ENCODE results near the gene MKLN1. TPM values are rescaled to one million over a fixed set of nuclear protein-coding genes. Genes with fewer than 3 reads are reported as not detected.

Gene MKLN1
- polyA plus RNA-seq (2013, experiment 1 of 4): 28.0 TPM
- 29.9 TPM for polyA plus RNA-seq (2013, experiment 2 of 4)
- polyA plus RNA-seq (2013, experiment 3 of 4): 22.7 TPM
- polyA plus RNA-seq (2013, experiment 4 of 4): 28.7 TPM

DNA sequence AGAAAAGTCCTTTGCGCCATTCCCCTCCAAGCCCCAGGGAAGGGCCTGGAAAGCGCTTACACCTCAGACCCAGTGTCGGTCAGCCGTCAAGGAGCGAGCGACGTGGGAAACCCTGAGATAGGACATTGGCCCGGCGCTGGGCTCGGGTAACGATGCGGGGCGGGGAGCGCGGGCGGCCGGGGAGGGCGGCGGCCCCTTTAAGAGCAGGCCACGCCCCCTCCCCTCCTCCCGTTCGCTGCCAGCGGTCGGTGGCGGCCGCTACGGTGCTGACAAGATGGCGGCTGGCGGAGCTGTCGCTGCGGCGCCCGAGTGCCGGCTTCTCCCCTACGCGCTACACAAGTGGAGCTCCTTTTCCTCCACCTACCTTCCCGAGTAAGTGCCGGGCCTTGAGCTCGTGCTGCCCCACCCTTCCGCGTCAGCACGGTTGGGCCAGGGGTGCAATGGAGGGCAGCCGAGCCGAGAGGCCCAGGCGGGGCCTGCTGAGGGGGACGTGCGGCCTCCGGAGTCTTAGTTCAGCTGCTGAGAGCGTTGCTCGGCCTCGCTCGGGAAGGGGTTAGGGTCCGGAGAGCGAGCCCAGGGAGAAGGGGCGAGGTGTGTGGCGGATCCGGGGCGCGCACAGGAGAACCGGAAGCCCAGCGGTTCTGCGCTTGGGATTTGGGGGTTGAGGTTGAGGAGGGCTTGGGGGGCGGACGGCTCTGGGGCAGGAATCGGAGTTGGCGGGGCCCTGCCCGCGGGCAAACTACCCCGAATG, at the start of gene MKLN1:
MKLN1 (plus strand) TSS at position 251 of the 751 bp plus-strand sequence; CDS start at position 275, 24 bp downstream.
- no peaks in the 10 kb centered on the region for H3K27me3 ChIP-seq (ENCODE audit: control insufficient read depth, insufficient read depth, low read length, poor library complexity, severe bottlenecking)
- peak within 1 kb of the TSS; percentile 74 for H3K4me3 ChIP-seq (ENCODE audit: insufficient read depth, low read depth, low read length)
- H3K4me1 ChIP-seq (ENCODE audit: control insufficient read depth, insufficient read depth, low read length): peaks cover 14% of the 10 kb centered on the region
- peak within 1 kb of the TSS; percentile 82 for H3K27ac ChIP-seq (ENCODE audit: insufficient read depth, low read depth, low read length, poor library complexity, severe bottlenecking)
- H3K36me3 ChIP-seq (ENCODE audit: control insufficient read depth, insufficient read depth, low read length): peaks cover 1% of the 10 kb centered on the region
- WGBS, 2 experiments: 0% methylated on average over 69 of the region's 69 CpGs
- H3K9me3 ChIP-seq (ENCODE audit: control insufficient read depth, low read length): no peaks in the 10 kb centered on the region

DNA sequence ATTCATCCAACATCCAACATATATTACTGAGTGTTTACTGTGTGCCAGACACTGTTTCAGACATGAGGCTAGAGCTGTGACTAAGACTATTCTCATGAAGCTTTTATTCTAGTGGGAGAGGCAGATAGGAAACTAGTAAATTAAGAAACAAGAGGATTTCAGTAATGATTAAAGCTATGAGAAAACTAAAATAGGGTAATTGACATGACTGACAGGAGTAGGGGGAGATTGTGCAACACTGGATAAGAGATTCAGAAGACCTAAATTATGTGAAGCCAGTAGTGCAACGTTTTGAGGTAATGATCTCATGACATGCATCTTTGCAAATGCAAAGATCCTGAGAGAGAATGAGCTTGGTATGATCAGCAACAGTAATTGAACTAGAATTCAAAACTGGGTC, 48.6 kb upstream of the MKLN1 start:
- no peaks in the 10 kb centered on the region for H3K27me3 ChIP-seq (ENCODE audit: control insufficient read depth, insufficient read depth, low read length, poor library complexity, severe bottlenecking)

DNA sequence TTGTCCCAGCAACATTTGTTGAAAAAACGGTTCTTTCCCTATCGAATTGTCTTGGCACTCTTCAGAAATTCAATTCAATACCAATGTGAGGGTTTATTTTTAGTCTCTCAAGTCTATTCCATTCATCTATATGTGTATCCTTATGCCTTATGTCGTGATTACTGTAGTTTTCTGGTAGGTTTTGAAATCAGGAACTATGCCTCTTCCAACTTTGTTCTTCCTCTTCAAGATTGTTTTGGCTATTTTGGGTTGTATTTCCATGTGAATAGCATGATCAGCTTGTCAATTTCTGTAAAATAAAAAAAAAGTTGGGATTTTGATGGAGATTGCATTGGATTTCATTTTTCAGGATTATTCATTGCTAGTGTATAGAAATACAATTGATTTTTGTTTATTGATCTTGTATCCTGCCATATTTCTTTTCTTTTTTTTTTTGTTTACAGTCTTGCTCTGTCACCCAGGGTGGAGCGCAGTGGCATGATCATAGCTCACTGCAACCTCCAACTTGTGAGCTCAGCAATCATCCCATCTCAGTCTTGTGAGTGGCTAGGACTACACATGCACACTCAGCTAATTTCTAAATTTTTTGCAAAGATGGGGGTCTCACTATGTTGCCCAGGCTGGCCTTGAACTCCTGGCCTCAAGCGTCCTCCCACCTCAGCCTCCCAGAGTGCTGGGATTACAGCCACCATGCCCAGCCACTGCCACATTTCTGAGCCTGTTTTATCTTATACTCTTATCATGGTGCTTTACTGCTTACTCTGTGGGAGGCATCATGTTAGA, 46.2 kb upstream of the MKLN1 start:
- Histone ChIP-seq H3K27me3 (ENCODE audit: control insufficient read depth, insufficient read depth, low read length, poor library complexity, severe bottlenecking) (no peaks in the 10 kb centered on the region), H3K9me3 (ENCODE audit: control insufficient read depth, low read length) (no peaks in the 10 kb centered on the region), H3K36me3 (ENCODE audit: control insufficient read depth, insufficient read depth, low read length) (no peaks in the 10 kb centered on the region), H3K4me1 (ENCODE audit: control insufficient read depth, insufficient read depth, low read length) (peaks cover 9% of the 10 kb centered on the region), H3K27ac (ENCODE audit: insufficient read depth, low read depth, low read length, poor library complexity, severe bottlenecking) (no peak overlapping the region), H3K4me3 (ENCODE audit: insufficient read depth, low read depth, low read length) (no peak overlapping the region)
- WGBS, 2 experiments: 96 to 97% methylated on average over 5 of the region's 5 CpGs

More for the DNA sequence above, 48.6 kb upstream of the MKLN1 start:
- H3K9me3 ChIP-seq (ENCODE audit: control insufficient read depth, low read length): no peaks in the 10 kb centered on the region
- H3K4me3 ChIP-seq (ENCODE audit: insufficient read depth, low read depth, low read length): no peak overlapping the region
- H3K27ac ChIP-seq (ENCODE audit: insufficient read depth, low read depth, low read length, poor library complexity, severe bottlenecking): no peak overlapping the region
- H3K36me3 ChIP-seq (ENCODE audit: control insufficient read depth, insufficient read depth, low read length): no peaks in the 10 kb centered on the region
- 64 to 87% methylated on average over 1 of the region's 1 CpG for WGBS, 2 experiments
- H3K4me1 ChIP-seq (ENCODE audit: control insufficient read depth, insufficient read depth, low read length): no peaks in the 10 kb centered on the region

DNA sequence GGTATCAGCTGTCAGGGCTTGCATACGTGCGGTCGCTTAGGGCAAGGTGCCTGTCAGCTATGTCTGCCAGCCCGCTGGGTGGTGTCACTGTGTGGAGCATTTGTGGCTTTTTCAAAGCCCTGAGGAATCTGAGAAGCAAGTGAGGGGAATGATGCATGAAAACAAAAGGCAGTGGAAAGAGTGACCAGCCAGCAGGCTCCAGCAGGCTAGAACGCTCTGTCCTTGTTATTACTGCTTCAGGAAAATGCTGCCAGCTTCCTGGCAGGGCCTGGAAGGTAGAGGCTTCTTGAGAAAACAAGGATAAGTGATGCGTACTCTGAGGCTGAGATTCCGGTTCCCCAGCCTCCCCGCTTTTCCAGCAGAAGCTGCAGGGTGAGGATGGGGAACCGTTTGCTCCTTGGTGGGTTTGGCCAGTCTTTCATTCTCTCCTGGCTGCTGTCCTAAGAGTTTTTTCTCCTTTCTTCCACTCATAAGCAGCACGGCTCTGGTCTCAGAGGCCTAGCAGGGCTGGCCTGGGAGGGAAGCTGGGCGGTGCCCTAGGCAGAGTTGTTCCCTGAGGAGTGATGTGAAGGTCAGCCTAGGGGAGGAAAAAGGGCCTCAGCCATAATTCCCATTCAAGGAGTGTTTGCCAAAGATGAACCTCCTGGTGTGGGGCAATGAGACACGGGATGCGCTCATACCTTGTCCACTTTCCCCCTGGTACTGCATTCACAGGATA, 42.8 kb upstream of the MKLN1 start:
- H3K27ac ChIP-seq (ENCODE audit: insufficient read depth, low read depth, low read length, poor library complexity, severe bottlenecking): no peak overlapping the region
- H3K36me3 ChIP-seq (ENCODE audit: control insufficient read depth, insufficient read depth, low read length): no peaks in the 10 kb centered on the region
- WGBS, 2 experiments: 72 to 73% methylated on average over 13 of the region's 13 CpGs
- H3K9me3 ChIP-seq (ENCODE audit: control insufficient read depth, low read length): no peaks in the 10 kb centered on the region
- H3K27me3 ChIP-seq (ENCODE audit: control insufficient read depth, insufficient read depth, low read length, poor library complexity, severe bottlenecking): no peaks in the 10 kb centered on the region
- H3K4me1 ChIP-seq (ENCODE audit: control insufficient read depth, insufficient read depth, low read length): peaks cover 9% of the 10 kb centered on the region
- H3K4me3 ChIP-seq (ENCODE audit: insufficient read depth, low read depth, low read length): no peak overlapping the region

DNA sequence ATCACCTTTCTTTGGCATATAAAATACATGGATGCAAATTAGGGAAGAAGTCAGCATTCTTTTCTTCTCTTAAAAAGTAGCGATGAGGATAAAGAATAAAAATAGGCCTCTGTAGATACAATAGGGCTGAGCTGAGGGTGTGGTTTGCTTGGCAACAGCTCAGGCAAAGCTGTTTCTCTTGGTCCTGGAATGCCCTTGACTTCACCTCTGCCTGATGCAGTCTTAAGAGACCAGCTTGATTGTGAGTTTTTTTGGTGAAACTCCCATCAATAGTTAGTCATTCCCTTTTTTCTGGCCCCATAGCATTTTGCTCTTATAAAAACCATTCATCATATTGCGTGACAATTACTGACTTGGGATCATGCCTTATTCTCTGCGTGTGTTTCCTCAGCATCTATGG, 42.1 kb upstream of the MKLN1 start:
- 92 to 95% methylated on average over 3 of the region's 3 CpGs for WGBS, 2 experiments
- Histone ChIP-seq H3K36me3 (ENCODE audit: control insufficient read depth, insufficient read depth, low read length) (no peaks in the 10 kb centered on the region), H3K27me3 (ENCODE audit: control insufficient read depth, insufficient read depth, low read length, poor library complexity, severe bottlenecking) (no peaks in the 10 kb centered on the region), H3K4me1 (ENCODE audit: control insufficient read depth, insufficient read depth, low read length) (peaks cover 9% of the 10 kb centered on the region), H3K4me3 (ENCODE audit: insufficient read depth, low read depth, low read length) (no peak overlapping the region), H3K9me3 (ENCODE audit: control insufficient read depth, low read length) (no peaks in the 10 kb centered on the region), H3K27ac (ENCODE audit: insufficient read depth, low read depth, low read length, poor library complexity, severe bottlenecking) (no peak overlapping the region)

DNA sequence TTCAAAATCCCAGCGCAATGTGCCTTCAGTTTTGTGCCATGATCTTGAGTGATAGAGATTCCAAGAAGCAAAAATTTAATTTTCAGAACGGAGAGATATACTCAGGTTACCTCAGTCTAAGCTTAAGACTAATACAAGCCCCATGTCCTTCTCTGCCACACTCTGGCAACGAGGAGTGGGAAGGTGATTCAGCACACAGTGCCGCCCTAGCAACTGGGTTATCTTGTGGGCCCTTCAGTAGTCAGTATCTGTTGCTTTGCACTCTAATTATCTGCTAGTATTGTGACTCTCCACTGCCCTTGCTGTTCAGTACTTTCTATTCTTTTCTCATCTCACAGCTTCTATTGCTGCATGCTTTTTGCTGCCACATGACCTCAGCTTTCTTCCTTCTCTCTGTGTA, 39.2 kb upstream of the MKLN1 start:
- H3K4me1 ChIP-seq (ENCODE audit: control insufficient read depth, insufficient read depth, low read length): peaks cover 9% of the 10 kb centered on the region
- H3K27ac ChIP-seq (ENCODE audit: insufficient read depth, low read depth, low read length, poor library complexity, severe bottlenecking): no peak overlapping the region
- H3K36me3 ChIP-seq (ENCODE audit: control insufficient read depth, insufficient read depth, low read length): no peaks in the 10 kb centered on the region
- no peaks in the 10 kb centered on the region for H3K9me3 ChIP-seq (ENCODE audit: control insufficient read depth, low read length)
- WGBS, 2 experiments: 93 to 94% methylated on average over 4 of the region's 4 CpGs
- H3K27me3 ChIP-seq (ENCODE audit: control insufficient read depth, insufficient read depth, low read length, poor library complexity, severe bottlenecking): no peaks in the 10 kb centered on the region
- H3K4me3 ChIP-seq (ENCODE audit: insufficient read depth, low read depth, low read length): no peak overlapping the region

DNA sequence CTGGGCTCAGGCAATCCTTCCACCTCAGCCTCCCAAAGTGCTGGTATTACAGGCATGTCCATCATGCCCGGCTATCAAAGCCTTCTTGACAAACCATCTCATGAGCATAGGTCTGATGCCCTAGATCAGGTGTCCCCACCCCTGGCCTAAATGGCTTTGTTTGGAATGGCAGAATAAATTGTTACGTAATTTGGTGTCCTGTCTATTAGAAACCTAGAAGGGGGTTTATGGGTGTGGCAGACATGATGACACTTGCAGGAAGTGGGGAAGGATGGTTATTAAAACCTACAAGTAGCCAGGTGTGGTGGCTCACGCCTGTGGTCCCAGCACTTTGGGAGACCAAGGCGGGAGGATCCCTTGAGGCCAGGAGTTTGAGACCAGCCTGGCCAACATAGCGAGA, 38.6 kb upstream of the MKLN1 start:
- Histone ChIP-seq H3K36me3 (ENCODE audit: control insufficient read depth, insufficient read depth, low read length) (no peaks in the 10 kb centered on the region), H3K27ac (ENCODE audit: insufficient read depth, low read depth, low read length, poor library complexity, severe bottlenecking) (no peak overlapping the region), H3K4me3 (ENCODE audit: insufficient read depth, low read depth, low read length) (no peak overlapping the region), H3K4me1 (ENCODE audit: control insufficient read depth, insufficient read depth, low read length) (peaks cover 9% of the 10 kb centered on the region), H3K9me3 (ENCODE audit: control insufficient read depth, low read length) (no peaks in the 10 kb centered on the region), H3K27me3 (ENCODE audit: control insufficient read depth, insufficient read depth, low read length, poor library complexity, severe bottlenecking) (no peaks in the 10 kb centered on the region)
- 92 to 93% methylated on average over 5 of the region's 5 CpGs for WGBS, 2 experiments

DNA sequence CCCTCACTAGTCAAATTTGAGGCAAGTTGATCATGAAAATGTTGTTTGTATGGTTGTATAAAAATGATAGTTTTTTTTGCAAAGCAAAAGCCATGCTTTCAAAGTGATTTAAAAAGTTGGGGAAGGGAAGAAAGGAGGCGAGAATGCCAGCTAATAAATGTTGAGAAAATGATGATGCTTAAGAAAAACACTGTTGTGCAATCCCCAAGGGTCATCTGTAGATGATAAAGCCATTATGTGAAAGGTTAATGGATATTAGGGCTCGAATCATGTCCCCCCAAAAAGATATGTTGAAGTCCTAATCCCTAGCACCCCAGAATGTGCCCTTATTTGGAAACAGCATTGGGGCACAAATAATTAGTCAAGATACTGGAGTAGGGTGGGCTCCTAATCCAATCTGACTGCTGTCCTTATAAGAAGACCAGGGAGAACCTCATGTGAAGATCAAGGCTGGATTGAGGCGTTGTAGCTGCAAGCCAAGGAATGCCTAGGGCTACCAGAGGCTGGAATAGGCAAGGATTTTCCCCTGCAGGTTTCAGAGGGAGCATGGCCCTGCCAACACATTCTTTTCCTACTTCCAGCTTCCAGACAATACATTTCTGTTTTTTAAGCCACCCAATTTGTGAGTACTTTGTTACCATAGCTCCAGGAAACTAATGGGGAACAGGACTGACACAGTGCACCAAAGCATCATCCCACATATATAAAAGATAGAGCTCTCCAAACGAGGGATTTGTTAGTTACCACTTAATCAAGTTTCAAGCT, 35.4 kb upstream of the MKLN1 start:
- Histone ChIP-seq H3K36me3 (ENCODE audit: control insufficient read depth, insufficient read depth, low read length) (no peaks in the 10 kb centered on the region), H3K4me3 (ENCODE audit: insufficient read depth, low read depth, low read length) (no peak overlapping the region), H3K27ac (ENCODE audit: insufficient read depth, low read depth, low read length, poor library complexity, severe bottlenecking) (no peak overlapping the region), H3K4me1 (ENCODE audit: control insufficient read depth, insufficient read depth, low read length) (no peaks in the 10 kb centered on the region), H3K27me3 (ENCODE audit: control insufficient read depth, insufficient read depth, low read length, poor library complexity, severe bottlenecking) (no peaks in the 10 kb centered on the region), H3K9me3 (ENCODE audit: control insufficient read depth, low read length) (no peaks in the 10 kb centered on the region)
- 87 to 94% methylated on average over 4 of the region's 4 CpGs for WGBS, 2 experiments

DNA sequence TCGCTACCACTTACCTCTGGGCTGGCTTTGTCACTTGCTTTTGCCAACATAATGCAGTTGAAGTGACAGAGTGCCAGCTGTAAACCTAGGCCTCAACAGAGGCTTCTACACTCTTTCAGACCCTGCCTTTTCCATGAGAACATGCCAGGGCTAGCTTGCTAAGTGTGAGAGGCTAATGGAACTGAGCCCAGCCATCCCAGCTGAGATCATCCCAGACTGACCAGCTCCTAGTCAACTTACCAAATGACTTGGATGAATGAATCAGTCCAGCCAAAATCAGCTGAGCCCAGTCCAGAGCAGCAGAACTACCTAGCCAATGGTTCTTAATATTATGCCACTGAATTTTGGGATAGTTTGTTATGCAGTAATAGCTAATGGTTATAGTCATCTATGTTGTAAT, 34.7 kb upstream of the MKLN1 start:
- H3K27ac ChIP-seq (ENCODE audit: insufficient read depth, low read depth, low read length, poor library complexity, severe bottlenecking): no peak overlapping the region
- 88 to 97% methylated on average over 1 of the region's 1 CpG for WGBS, 2 experiments
- H3K9me3 ChIP-seq (ENCODE audit: control insufficient read depth, low read length): no peaks in the 10 kb centered on the region
- H3K4me3 ChIP-seq (ENCODE audit: insufficient read depth, low read depth, low read length): no peak overlapping the region
- H3K4me1 ChIP-seq (ENCODE audit: control insufficient read depth, insufficient read depth, low read length): no peaks in the 10 kb centered on the region
- no peaks in the 10 kb centered on the region for H3K36me3 ChIP-seq (ENCODE audit: control insufficient read depth, insufficient read depth, low read length)
- no peaks in the 10 kb centered on the region for H3K27me3 ChIP-seq (ENCODE audit: control insufficient read depth, insufficient read depth, low read length, poor library complexity, severe bottlenecking)

Data from ectodermal cell (in vitro differentiated cells).